Trophoblast cell (in vitro differentiated cells and primary cell): Measurements from ENCODE around the gene HTT-AS.

Experiments
- DNase-seq, 2 donors: peaks; one replicate each; pipeline ENCODE4 v3.0.0-alpha.2; 2016
- H2AFZ ChIP-seq: 2 replicates; pipeline ENCODE4 v1.6.1; 2013; ENCODE audit warnings: low read length, moderate library complexity, mild to moderate bottlenecking; ENCODE audit not compliant: insufficient read depth, poor library complexity
- H2AK5ac ChIP-seq: 2 replicates; pipeline ENCODE4 v1.6.1; 2013; ENCODE audit warnings: mild to moderate bottlenecking, low read length
- H2BK120ac ChIP-seq: 2 replicates; pipeline ENCODE4 v1.6.1; 2013; ENCODE audit warnings: low read length, mild to moderate bottlenecking, moderate library complexity; ENCODE audit not compliant: insufficient read depth, poor library complexity
- H2BK12ac ChIP-seq: 2 replicates; pipeline ENCODE4 v1.6.1; 2013; ENCODE audit warnings: mild to moderate bottlenecking, low read length, moderate library complexity
- H2BK5ac ChIP-seq: 2 replicates; pipeline ENCODE4 v1.6.1; 2013; ENCODE audit warnings: low read length, low read depth, moderate library complexity, mild to moderate bottlenecking; ENCODE audit not compliant: poor library complexity
- H3K14ac ChIP-seq: 2 replicates; pipeline ENCODE4 v1.6.1; 2013; ENCODE audit warnings: mild to moderate bottlenecking, low read length
- H3K18ac ChIP-seq: 2 replicates; pipeline ENCODE4 v1.6.1; 2013; ENCODE audit warnings: mild to moderate bottlenecking, low read length
- H3K23ac ChIP-seq: 2 replicates; pipeline ENCODE4 v1.6.1; 2013; ENCODE audit warnings: low read length
- H3K27ac ChIP-seq: 2 replicates; pipeline ENCODE4 v1.5.1; 2013; ENCODE audit warnings: low read depth, mild to moderate bottlenecking, inconsistent platforms, low read length, moderate library complexity
- H3K27me3 ChIP-seq: 2 replicates; pipeline ENCODE4 v1.6.1; 2013; ENCODE audit warnings: inconsistent platforms, mild to moderate bottlenecking, low read length, moderate library complexity; ENCODE audit not compliant: insufficient read depth
- H3K36me3 ChIP-seq, 2 experiments: 1 replicate in 1 of 2; 2 replicates in 1 of 2; pipeline ENCODE4 v1.6.1; 2013; ENCODE audit warnings: low read length in 2 of 2, mild to moderate bottlenecking in 2 of 2, moderate library complexity in 1 of 2; ENCODE audit not compliant: insufficient read depth in 2 of 2, control insufficient read depth in 1 of 2
- H3K4ac ChIP-seq: 2 replicates; pipeline ENCODE4 v1.6.1; 2013; ENCODE audit warnings: low read depth, mild to moderate bottlenecking, low read length, moderate library complexity
- H3K4me1 ChIP-seq, 2 experiments: 1 replicate in 1 of 2; 2 replicates in 1 of 2; pipeline ENCODE4 v1.6.1; 2013; ENCODE audit warnings: low read length in 2 of 2, mild to moderate bottlenecking in 2 of 2, moderate library complexity in 1 of 2; ENCODE audit not compliant: insufficient read depth in 2 of 2, control insufficient read depth in 1 of 2
- H3K4me2 ChIP-seq: 2 replicates; pipeline ENCODE4 v1.6.1; 2013; ENCODE audit warnings: inconsistent platforms, mild to moderate bottlenecking, low read length, moderate library complexity
- H3K4me3 ChIP-seq: 2 replicates; pipeline ENCODE4 v1.5.1; 2013; ENCODE audit warnings: mild to moderate bottlenecking, low read depth, low read length, inconsistent platforms
- H3K79me1 ChIP-seq: one replicate; pipeline ENCODE4 v1.6.1; 2013; ENCODE audit warnings: low read length
- H3K79me2 ChIP-seq: 2 replicates; pipeline ENCODE4 v1.6.1; 2013; ENCODE audit warnings: low read length, mild to moderate bottlenecking; ENCODE audit not compliant: control insufficient read depth, insufficient read depth, poor library complexity
- H3K9ac ChIP-seq: 2 replicates; pipeline ENCODE4 v1.6.1; 2013; ENCODE audit warnings: mild to moderate bottlenecking, low read length
- H3K9me3 ChIP-seq: 2 replicates; pipeline ENCODE4 v1.6.1; 2013; ENCODE audit warnings: low read depth, mild to moderate bottlenecking, control low read depth, inconsistent platforms, low read length; ENCODE audit not compliant: insufficient read depth
- H4K12ac ChIP-seq: 2 replicates; pipeline ENCODE4 v1.6.1; 2013; ENCODE audit warnings: low read depth, mild to moderate bottlenecking, low read length, moderate library complexity
- H4K8ac ChIP-seq: 2 replicates; pipeline ENCODE4 v1.6.1; 2013; ENCODE audit warnings: low read depth, mild to moderate bottlenecking, low read length, moderate library complexity
- H4K91ac ChIP-seq: one replicate; pipeline ENCODE4 v1.6.1; 2013; ENCODE audit warnings: low read depth, mild to moderate bottlenecking, low read length, moderate library complexity
- WGBS: extraction: QIAGEN DNeasy Blood & Tissue Kit; methylation state at CpG from one replicate; pipeline ENCODE4 v1.1.7; 2013; ENCODE audit warnings: missing lambda C conversion rate; ENCODE audit not compliant: insufficient read length, insufficient coverage; ENCODE audit errors: extremely low coverage; 5-methylcytosine and 5-hydroxymethylcytosine counted together

Gene HTT-AS

DNA sequence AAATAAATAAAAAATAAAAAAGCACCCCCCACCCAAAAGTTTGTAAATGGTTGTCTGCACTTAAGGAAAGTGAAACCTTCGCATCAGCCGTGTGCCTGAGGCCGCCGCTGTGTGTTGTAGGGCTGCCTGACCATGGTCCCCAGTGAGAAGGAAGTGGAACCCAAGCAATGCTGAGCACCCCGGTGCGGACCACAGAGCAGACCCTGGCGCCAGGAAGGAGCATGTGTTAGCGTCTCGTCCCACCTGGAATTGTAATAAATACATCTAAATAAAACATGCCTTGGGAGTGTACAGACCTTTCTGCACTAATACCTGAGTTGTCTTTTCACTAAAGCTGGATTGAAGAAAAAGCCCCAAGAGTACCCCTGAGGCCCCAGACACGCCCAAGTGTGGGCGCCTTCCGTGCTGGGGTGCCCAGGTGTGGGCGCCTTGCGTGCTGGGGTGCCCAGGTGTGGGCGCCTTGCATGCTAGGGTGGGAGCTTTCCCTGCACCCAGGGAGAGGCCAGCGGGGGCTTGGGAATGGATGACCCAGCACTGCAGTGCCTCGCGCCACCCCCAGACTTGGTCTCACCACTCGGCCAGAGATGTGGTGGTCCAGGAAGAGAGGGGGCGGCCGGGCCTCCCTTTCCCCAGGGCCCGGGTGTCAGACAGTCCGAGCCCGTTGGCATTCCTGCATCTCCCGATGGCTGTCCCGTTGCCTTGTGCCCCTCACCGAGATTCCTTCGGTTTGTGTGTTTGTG, 33.7 kb downstream of the HTT-AS start:
- Histone ChIP-seq H3K36me3 (no peaks in the 10 kb centered on the region), H3K9me3 (peaks cover 3% of the 10 kb centered on the region), H3K14ac (no peak overlapping the region), H3K18ac (no peak overlapping the region), H3K79me2 (no peaks in the 10 kb centered on the region), H3K9ac (no peak overlapping the region), H3K4me1 (peaks cover 7 to 8% of the 10 kb centered on the region in 2 experiments), H4K8ac (no peak overlapping the region), H3K79me1 (no peaks in the 10 kb centered on the region), H4K12ac (no peak overlapping the region), H2BK12ac (no peak overlapping the region), H3K23ac (no peak overlapping the region), H3K4me3 (no peak overlapping the region), H4K91ac (no peak overlapping the region), H3K4me2 (no peak overlapping the region), H3K27me3 (no peaks in the 10 kb centered on the region), H3K4ac (no peak overlapping the region), H3K27ac (no peak overlapping the region), H2BK120ac (no peak overlapping the region), H2BK5ac (no peak overlapping the region), H2AFZ (no peak overlapping the region), H2AK5ac (no peak overlapping the region)
- no CpG with 5 or more reads among the region's 28 CpGs for WGBS
- DNase-seq, result no peak

DNA sequence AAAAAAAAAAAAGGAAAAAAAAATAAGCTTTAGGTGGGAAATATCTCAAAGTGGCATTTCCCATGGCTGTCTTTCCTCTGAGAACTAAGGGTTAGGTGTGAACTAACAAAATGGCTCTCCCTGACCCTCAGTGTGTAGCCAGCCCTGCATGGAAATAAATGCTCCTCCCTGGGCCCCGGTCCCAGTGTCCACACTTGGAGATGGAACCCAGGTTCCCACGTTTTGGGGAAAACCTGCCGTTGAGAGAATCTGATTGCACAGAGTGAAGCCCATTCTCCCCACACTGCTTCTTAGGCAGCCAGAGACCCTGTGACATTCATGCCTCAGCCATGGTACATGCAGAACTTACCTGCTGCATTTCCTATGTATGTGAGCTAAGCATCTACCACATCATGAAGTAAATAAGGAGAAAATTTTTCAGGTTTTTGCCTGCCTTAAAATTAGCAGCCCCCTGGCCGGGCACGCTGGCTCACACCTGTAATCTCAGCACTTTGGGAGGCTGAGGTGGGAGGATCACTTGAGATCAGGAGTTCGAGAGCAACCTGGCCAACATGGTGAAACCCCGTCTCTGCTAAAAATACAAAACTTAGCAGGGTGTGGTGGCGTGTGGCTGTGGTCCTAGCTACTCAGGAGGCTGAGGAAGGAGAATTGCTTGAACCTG, 34.5 kb downstream of the HTT-AS start:
- no peak overlapping the region for H2AK5ac ChIP-seq
- peaks cover 2% of the 10 kb centered on the region for H3K9me3 ChIP-seq
- H3K79me2 ChIP-seq, result no peaks in the 10 kb centered on the region
- H2BK120ac ChIP-seq, result no peak overlapping the region
- H2BK5ac ChIP-seq, result no peak overlapping the region
- no peak overlapping the region for H4K8ac ChIP-seq
- no peak overlapping the region for H3K18ac ChIP-seq
- H2BK12ac ChIP-seq, result no peak overlapping the region
- H3K14ac ChIP-seq, result no peak overlapping the region
- no peaks in the 10 kb centered on the region for H3K27me3 ChIP-seq
- H3K4me3 ChIP-seq, result no peak overlapping the region
- no peaks in the 10 kb centered on the region for H3K36me3 ChIP-seq
- no peak overlapping the region for H4K91ac ChIP-seq
- WGBS, result no CpG with 5 or more reads among the region's 8 CpGs
- no peak overlapping the region for H3K4ac ChIP-seq
- no peaks in the 10 kb centered on the region for H3K79me1 ChIP-seq
- H2AFZ ChIP-seq, result no peak overlapping the region
- DNase-seq, result no peak
- H3K4me1 ChIP-seq, result peaks cover 7 to 8% of the 10 kb centered on the region in 2 experiments
- no peak overlapping the region for H4K12ac ChIP-seq
- no peak overlapping the region for H3K9ac ChIP-seq
- no peak overlapping the region for H3K27ac ChIP-seq
- H3K4me2 ChIP-seq, result no peak overlapping the region
- H3K23ac ChIP-seq, result no peak overlapping the region

DNA sequence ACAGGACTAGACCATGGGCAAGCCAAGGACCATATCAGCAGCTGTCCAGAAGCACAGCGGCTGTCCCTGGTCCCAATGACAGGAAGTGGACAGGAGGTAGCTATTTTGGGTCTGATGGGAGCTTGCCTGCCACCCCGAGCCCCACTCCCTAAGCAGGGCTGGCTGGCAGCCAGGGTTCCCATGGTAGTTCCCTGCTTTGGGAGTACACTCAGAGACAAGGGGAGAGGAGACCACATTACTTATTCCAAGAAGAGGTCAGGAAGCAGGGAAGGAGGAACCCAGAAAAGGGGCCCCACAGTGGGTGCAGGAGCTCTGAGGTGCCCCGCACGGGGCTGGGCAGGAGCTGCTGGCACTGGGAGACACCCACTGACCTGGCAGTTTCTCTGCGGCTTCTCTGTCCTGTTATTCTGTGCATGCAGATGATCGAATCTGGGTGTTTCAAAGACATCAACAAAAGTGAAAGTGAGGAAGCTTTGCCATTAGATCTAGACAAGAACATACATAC, 36.3 kb downstream of the HTT-AS start:
- H2AK5ac ChIP-seq, result no peak overlapping the region
- no peak overlapping the region for H4K8ac ChIP-seq
- H3K4me3 ChIP-seq, result no peak overlapping the region
- H2BK5ac ChIP-seq, result no peak overlapping the region
- no peak overlapping the region for H3K14ac ChIP-seq
- H3K79me1 ChIP-seq, result no peaks in the 10 kb centered on the region
- no peak overlapping the region for H3K23ac ChIP-seq
- H4K12ac ChIP-seq, result no peak overlapping the region
- no peaks in the 10 kb centered on the region for H3K79me2 ChIP-seq
- peaks cover 2% of the 10 kb centered on the region for H3K9me3 ChIP-seq
- H2AFZ ChIP-seq, result no peak overlapping the region
- no peaks in the 10 kb centered on the region for H3K36me3 ChIP-seq
- H3K18ac ChIP-seq, result no peak overlapping the region
- H3K4me1 ChIP-seq, result peaks cover 5% of the 10 kb centered on the region in 2 experiments
- no peak overlapping the region for H2BK12ac ChIP-seq
- no peak overlapping the region for H3K9ac ChIP-seq
- H3K4me2 ChIP-seq, result no peak overlapping the region
- no peak for DNase-seq
- H2BK120ac ChIP-seq, result no peak overlapping the region
- no peak overlapping the region for H4K91ac ChIP-seq
- no peak overlapping the region for H3K4ac ChIP-seq
- H3K27me3 ChIP-seq, result no peaks in the 10 kb centered on the region
- no peak overlapping the region for H3K27ac ChIP-seq
- no CpG with 5 or more reads among the region's 6 CpGs for WGBS

DNA sequence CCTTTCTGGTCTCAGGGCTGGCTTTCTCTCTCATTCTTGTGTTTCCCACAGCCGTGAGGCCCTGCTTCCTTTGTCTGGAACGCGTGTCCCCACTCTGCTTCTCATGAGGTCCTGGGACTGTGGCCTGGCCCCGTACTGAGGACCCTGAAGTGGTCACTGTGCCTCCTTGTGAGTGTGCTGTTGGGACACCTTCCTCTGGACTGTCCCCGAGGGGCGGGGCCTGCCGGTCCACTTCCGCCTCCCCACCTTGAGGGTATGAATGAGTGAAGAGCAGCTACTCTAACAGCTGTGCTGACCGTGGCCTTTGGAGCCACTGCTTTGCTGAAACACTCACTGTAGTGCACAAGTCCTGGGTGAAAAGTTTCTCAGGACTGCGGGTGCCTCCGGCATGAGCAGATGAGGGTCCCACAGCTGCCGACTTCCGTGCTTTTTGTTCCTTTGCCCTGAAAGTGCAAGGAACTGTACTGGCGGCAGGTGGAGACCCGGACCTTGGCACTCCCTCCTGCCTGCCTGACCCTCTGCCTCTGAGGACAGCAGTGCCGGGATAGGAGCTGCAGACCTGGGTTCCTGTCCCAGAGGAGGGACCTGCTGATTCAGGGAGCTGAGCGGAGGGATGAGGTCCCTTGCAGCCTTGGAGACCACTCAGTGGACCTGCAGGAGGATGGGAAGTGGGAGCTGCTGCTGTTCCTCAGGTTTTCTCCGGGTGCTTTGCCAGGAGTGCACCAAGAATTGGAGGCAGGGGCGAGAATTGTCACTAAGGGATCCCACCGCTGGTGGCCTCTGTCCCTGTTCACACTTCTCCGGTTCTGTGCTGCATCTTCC, 38.0 kb downstream of the HTT-AS start:
- Histone ChIP-seq H3K36me3 (no peaks in the 10 kb centered on the region), H3K14ac (no peak overlapping the region), H3K4me1 (no peaks in the 10 kb centered on the region), H3K9ac (no peak overlapping the region), H4K8ac (no peak overlapping the region), H2AFZ (no peak overlapping the region), H4K12ac (no peak overlapping the region), H2BK120ac (no peak overlapping the region), H3K27me3 (no peaks in the 10 kb centered on the region), H3K4me3 (no peak overlapping the region), H4K91ac (no peak overlapping the region), H3K79me1 (no peaks in the 10 kb centered on the region), H3K4me2 (no peak overlapping the region), H3K27ac (no peak overlapping the region), H3K18ac (no peak overlapping the region), H3K79me2 (no peaks in the 10 kb centered on the region), H2BK5ac (no peak overlapping the region), H2BK12ac (no peak overlapping the region), H3K23ac (no peak overlapping the region), H3K9me3 (peaks cover 2% of the 10 kb centered on the region), H3K4ac (no peak overlapping the region), H2AK5ac (no peak overlapping the region)
- no CpG with 5 or more reads among the region's 21 CpGs for WGBS
- peak; percentile 88 to 93 for DNase-seq
